NCI-H748 treated with DMSO at 0.1 percent for 48 hours (cell line): ENCODE results near the gene CHD5.
A peak's percentile ranks its signal among the peaks of the same experiment; 100 is the strongest.

Source experiments
- DNase-seq: peaks from one replicate; lab custom pipeline; 2025; lab: John Stamatoyannopoulos, UW

Gene CHD5

GRCh38 chr1:6200188-6200809 is 20.2 kb upstream of the CHD5 start:
- no peak for DNase-seq

GRCh38 chr1:6199298-6200187 is 19.4 kb upstream of the CHD5 start, which contains the start of gene RPL22:
RPL22 (minus strand) TSS chr1:6199595; CDS start chr1:6199573, 22 bp downstream.
- DNase-seq = peak; percentile 95

GRCh38 chr1:6198646-6199297 is 18.7 kb upstream of the CHD5 start:
- no peak for DNase-seq

- DNase-seq = no peak
These were observed 17.8 kb upstream of the CHD5 start for GRCh38 chr1:6197746-6198427.

- no peak for DNase-seq
These were observed 11.8 kb upstream of the CHD5 start for GRCh38 chr1:6191968-6192367.

GRCh38 chr1:6188466-6188865 is 8.3 kb upstream of the CHD5 start:
- no peak for DNase-seq

- DNase-seq = no peak
These were observed 5.7 kb upstream of the CHD5 start for GRCh38 chr1:6185635-6186382.

- no peak for DNase-seq
These were observed 5.0 kb upstream of the CHD5 start for GRCh38 chr1:6185151-6185550.

GRCh38 chr1:6184083-6184783 is 4.1 kb upstream of the CHD5 start:
- DNase-seq = no peak

GRCh38 chr1:6183520-6183989 is 3.4 kb upstream of the CHD5 start:
- DNase-seq = no peak

- DNase-seq = no peak
These were observed 1.2 kb upstream of the CHD5 start for GRCh38 chr1:6181347-6181770.

- no peak for DNase-seq
These were observed 688 bp upstream of the CHD5 start for GRCh38 chr1:6180707-6181311.

GRCh38 chr1:6179564-6180175 is 451 bp downstream of the CHD5 start:
- DNase-seq = no peak

GRCh38 chr1:6178751-6179563 is 1.2 kb downstream of the CHD5 start:
- peak; percentile 6 for DNase-seq

GRCh38 chr1:6177681-6178380 is 2.3 kb downstream of the CHD5 start:
- DNase-seq = no peak

GRCh38 chr1:6176779-6177178 is 3.3 kb downstream of the CHD5 start:
- no peak for DNase-seq

- no peak for DNase-seq
These were observed 4.7 kb downstream of the CHD5 start for GRCh38 chr1:6175411-6175828.
